GM12891 (cell line): ENCODE data around the gene FCN2.

Source experiments
- POLR2A ChIP-seq: IDR thresholded peaks from 2 replicates; pipeline ENCODE4 v1.6.1; 2011; ENCODE audit warnings: low read depth, low read length, control low read depth
- POU2F2 ChIP-seq: IDR thresholded peaks from 2 replicates; pipeline ENCODE4 v1.6.1; 2011; ENCODE audit warnings: low read depth, mild to moderate bottlenecking, control low read depth, low read length, moderate library complexity
- SPI1 ChIP-seq: IDR thresholded peaks from 2 replicates; pipeline ENCODE4 v1.6.1; 2011; ENCODE audit warnings: low read depth, low read length, control low read depth
- TAF1 ChIP-seq: IDR thresholded peaks from 2 replicates; pipeline ENCODE4 v1.6.1; 2011; ENCODE audit warnings: low read depth, low read length, control low read depth

DNA sequence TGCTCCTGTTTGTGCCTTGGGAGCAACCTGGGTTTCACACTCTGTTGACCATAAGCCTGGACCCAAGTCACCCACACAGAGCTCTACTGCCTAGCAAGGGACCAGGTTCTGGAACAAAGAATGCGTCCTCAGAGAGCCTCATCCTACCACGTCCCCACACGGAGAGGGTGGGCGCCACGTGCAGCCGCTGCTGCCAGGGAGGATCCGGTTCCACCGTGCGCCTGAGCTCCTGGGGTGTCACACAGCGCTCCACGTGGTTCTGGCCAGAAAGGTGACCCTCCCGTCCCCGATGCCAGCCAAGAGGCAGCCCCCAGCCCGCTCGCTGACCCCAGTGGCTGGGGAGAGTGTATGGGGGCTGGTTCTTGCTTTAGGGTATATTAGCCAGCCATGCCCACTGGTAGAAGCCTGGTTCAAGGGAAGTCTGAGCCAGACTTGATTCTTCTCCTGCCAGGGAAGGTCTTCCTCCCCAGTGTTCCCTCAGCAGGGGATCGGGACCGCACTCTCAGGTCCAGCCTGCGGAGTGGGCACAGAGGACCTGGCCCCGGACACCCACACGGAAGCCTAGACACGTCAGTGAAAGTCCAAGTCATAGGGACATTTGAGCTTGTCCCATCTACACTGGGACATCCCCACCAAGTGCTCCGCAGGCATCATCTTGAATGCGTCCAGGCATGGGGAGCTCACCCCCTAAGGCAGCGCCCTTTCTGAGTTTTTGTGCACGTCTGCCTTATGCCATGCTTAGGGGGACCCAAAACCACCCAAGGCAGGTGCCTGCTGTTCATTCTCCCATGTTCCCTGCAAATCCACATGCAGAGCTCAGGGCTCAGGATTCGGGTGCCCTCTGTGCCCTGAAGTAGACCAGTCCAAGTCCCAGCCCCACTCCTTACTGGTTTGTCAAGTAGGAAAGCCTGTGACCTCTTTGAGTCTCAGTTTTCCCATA, 34.7 kb downstream of the FCN2 start:
- TF ChIP-seq POLR2A = no peak
- no peak for TF ChIP-seq POU2F2
- TF ChIP-seq SPI1 = no peak
- no peak for TF ChIP-seq TAF1
